SK-N-SH (cell line): ENCODE results near the gene RCN1.

Experiments
- RXRA ChIP-seq: IDR thresholded peaks from 2 replicates; pipeline ENCODE4 v1.4.0; 2012; ENCODE audit warnings: low read depth, mild to moderate bottlenecking, borderline replicate concordance
- TF ChIP-seq, protein P1 (sequence below): IDR thresholded peaks from 2 replicates; pipeline ENCODE4; 2012

DNA sequence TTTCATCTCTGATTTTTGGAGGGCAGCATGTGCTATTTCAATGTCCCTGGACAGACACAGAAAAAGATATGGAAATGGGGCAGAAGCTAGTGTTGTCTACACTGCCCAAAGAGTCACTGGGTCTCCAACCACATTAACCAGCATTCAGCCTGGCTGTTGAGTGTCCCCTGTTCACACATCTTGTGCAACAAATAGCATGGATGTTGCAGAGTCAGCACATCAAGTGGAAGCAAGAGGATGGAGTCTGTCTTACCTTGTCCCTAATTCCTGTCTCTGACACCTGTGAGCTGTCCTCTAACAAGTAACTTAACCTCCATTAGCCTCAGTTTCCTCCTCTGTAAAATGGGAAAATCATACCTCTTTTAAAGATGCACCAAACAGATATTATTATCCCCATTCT is 60.2 kb downstream of the RCN1 start:
- TF ChIP-seq, protein P1, sequence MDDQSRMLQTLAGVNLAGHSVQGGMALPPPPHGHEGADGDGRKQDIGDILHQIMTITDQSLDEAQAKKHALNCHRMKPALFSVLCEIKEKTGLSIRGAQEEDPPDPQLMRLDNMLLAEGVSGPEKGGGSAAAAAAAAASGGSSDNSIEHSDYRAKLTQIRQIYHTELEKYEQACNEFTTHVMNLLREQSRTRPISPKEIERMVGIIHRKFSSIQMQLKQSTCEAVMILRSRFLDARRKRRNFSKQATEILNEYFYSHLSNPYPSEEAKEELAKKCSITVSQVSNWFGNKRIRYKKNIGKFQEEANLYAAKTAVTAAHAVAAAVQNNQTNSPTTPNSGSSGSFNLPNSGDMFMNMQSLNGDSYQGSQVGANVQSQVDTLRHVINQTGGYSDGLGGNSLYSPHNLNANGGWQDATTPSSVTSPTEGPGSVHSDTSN = no peak
- no peak for TF ChIP-seq RXRA
